ENCODE measurements around the gene NGEF.

Gene NGEF

DNA sequence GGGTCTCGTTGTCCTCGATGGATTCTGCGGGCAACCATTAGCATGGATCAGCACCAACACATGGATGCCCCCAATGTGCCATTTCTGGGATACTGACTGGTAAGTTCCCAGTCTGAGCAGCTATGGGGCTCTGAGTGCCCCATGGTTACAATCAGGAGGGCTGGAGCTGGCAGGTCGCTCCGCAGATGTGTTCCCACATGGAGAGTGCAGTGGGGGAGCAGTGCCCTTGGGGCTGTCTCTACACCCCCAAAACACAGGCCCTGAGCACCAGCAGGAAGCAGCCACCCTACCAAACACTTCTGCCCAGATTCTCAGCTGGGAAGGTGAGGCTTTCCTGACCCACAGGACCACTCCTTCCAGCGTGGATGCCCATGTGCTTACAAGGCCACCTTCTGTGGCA, 8.0 kb downstream of the NGEF start:
- Mint-ChIP-seq H3K4me1 (no peaks in the 10 kb centered on the region), H3K36me3 (no peaks in the 10 kb centered on the region), H3K9me3 (no peaks in the 10 kb centered on the region), H3K27ac (no peak overlapping the region), H3K4me3 (no peak overlapping the region), H3K27me3 (peaks cover 5% of the 10 kb centered on the region)
- DNase-seq (ENCODE audit: low spot score in 2 of 2) (no peak), ATAC-seq (ENCODE audit: low read depth) (no peak)

- no peaks in the 10 kb centered on the region for H3K4me1 Mint-ChIP-seq
- no peak overlapping the region for H3K27ac Mint-ChIP-seq
- H3K27me3 Mint-ChIP-seq = peaks cover 5% of the 10 kb centered on the region
Measured at GRCh38 chr2:233003658-233004555, 9.1 kb downstream of the NGEF start.

DNA sequence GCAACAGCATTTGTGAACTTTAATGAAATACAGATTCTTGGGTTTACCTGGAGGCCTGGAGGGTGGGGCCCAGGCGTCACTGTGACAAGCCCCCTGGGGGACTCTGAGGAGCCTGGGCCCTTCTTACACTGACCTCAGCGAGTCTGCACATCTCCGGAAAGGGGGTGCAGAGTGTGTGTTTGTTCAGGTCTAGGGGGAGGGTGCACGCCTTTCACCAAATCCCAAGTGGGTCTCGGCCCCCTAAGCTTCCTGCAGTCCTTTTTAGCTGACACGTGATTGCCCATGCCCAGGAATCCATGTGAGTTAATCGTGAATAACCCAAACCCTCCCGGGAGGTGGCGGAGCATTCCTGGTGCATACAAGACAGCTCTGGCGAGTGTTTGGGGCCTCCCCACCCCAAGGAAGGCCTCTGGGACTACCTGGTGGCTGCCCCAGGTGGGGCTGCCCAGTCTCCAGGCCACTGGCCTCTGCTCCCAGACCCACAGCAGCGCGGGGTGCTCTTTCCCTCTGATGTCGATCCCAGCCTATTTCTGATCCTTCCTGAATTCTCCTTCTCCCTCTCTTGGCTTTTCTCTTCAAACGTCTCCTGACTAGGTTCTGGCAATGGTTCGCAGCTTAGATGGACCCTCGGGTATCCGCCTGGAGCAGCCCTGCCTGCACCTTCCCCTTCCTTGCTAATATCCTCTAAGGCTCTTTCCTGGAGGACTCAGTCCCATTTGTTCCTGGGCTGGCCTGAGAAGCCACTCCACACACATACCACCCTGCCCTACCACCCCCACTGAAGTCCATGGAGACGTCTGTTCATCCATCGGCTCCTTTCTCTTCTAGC, 10.0 kb downstream of the NGEF start:
- H3K27me3 Mint-ChIP-seq = peaks cover 5% of the 10 kb centered on the region
- H3K4me1 Mint-ChIP-seq = no peaks in the 10 kb centered on the region
- H3K4me3 Mint-ChIP-seq = no peak overlapping the region
- DNase-seq (ENCODE audit: low spot score in 2 of 2) (no peak), ATAC-seq (ENCODE audit: low read depth) (no peak)
- no peaks in the 10 kb centered on the region for H3K9me3 Mint-ChIP-seq
- no peaks in the 10 kb centered on the region for H3K36me3 Mint-ChIP-seq
- no peak overlapping the region for H3K27ac Mint-ChIP-seq

More at GRCh38 chr2:233003658-233004555, 9.1 kb downstream of the NGEF start:
- ATAC-seq (ENCODE audit: low read depth) (no peak), DNase-seq (ENCODE audit: low spot score in 2 of 2) (no peak)
- H3K9me3 Mint-ChIP-seq = no peaks in the 10 kb centered on the region
- no peak overlapping the region for H3K4me3 Mint-ChIP-seq
- no peaks in the 10 kb centered on the region for H3K36me3 Mint-ChIP-seq

- H3K9me3 Mint-ChIP-seq = no peaks in the 10 kb centered on the region
- peaks cover 9% of the 10 kb centered on the region for H3K27me3 Mint-ChIP-seq
- no peak overlapping the region for H3K27ac Mint-ChIP-seq
- ATAC-seq (ENCODE audit: low read depth) = no peak
- no peak overlapping the region for H3K4me3 Mint-ChIP-seq
- no peak for DNase-seq (ENCODE audit: low spot score in 2 of 2)
- H3K4me1 Mint-ChIP-seq = no peaks in the 10 kb centered on the region
- no peaks in the 10 kb centered on the region for H3K36me3 Mint-ChIP-seq
Measured at GRCh38 chr2:233000886-233001750, 11.9 kb downstream of the NGEF start.

- Mint-ChIP-seq H3K4me1 (no peaks in the 10 kb centered on the region), H3K27me3 (peaks cover 7% of the 10 kb centered on the region), H3K27ac (no peak overlapping the region), H3K9me3 (no peaks in the 10 kb centered on the region), H3K36me3 (no peaks in the 10 kb centered on the region), H3K4me3 (no peak overlapping the region)
- no peak for ATAC-seq (ENCODE audit: low read depth)
- no peak for DNase-seq (ENCODE audit: low spot score in 2 of 2)
Measured at GRCh38 chr2:232999354-232999753, 13.7 kb downstream of the NGEF start.

- Mint-ChIP-seq H3K27me3 (peaks cover 7% of the 10 kb centered on the region), H3K27ac (no peak overlapping the region), H3K4me1 (no peaks in the 10 kb centered on the region), H3K4me3 (no peak overlapping the region), H3K36me3 (no peaks in the 10 kb centered on the region), H3K9me3 (no peaks in the 10 kb centered on the region)
- DNase-seq (ENCODE audit: low spot score in 2 of 2) (no peak), ATAC-seq (ENCODE audit: low read depth) (no peak)
Measured at GRCh38 chr2:232998666-232998985, 14.4 kb downstream of the NGEF start.

GRCh38 chr2:232997749-232998665, 15.0 kb downstream of the NGEF start:
- peaks cover 7% of the 10 kb centered on the region for H3K27me3 Mint-ChIP-seq
- no peak for ATAC-seq (ENCODE audit: low read depth)
- no peaks in the 10 kb centered on the region for H3K9me3 Mint-ChIP-seq
- no peak for DNase-seq (ENCODE audit: low spot score in 2 of 2)
- H3K4me1 Mint-ChIP-seq = no peaks in the 10 kb centered on the region
- no peaks in the 10 kb centered on the region for H3K36me3 Mint-ChIP-seq
- no peak overlapping the region for H3K4me3 Mint-ChIP-seq
- H3K27ac Mint-ChIP-seq = no peak overlapping the region

DNA sequence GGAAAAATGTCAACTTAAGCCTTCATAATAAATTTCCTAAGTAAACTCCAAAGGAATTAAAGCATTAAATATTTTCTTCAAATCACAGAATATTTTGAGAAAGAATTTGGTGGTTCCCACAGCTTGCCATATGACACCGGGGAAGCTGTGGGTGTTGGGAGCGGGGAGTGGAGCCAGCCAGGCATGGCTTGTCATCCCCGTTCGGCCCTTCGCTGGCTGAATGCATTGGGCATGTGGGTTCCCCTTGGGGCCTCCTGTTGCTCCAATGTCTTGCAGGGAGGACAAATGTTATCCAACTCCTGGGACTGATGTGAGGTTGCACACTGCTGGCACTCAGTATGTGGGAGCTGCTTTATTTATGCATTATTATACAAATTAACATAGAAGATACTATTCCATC, 18.6 kb downstream of the NGEF start:
- Mint-ChIP-seq H3K27ac (no peak overlapping the region), H3K4me3 (no peak overlapping the region), H3K36me3 (no peaks in the 10 kb centered on the region), H3K4me1 (no peaks in the 10 kb centered on the region), H3K27me3 (peaks cover 6% of the 10 kb centered on the region), H3K9me3 (no peaks in the 10 kb centered on the region)
- ATAC-seq (ENCODE audit: low read depth) (no peak), DNase-seq (ENCODE audit: low spot score in 2 of 2) (no peak)

DNA sequence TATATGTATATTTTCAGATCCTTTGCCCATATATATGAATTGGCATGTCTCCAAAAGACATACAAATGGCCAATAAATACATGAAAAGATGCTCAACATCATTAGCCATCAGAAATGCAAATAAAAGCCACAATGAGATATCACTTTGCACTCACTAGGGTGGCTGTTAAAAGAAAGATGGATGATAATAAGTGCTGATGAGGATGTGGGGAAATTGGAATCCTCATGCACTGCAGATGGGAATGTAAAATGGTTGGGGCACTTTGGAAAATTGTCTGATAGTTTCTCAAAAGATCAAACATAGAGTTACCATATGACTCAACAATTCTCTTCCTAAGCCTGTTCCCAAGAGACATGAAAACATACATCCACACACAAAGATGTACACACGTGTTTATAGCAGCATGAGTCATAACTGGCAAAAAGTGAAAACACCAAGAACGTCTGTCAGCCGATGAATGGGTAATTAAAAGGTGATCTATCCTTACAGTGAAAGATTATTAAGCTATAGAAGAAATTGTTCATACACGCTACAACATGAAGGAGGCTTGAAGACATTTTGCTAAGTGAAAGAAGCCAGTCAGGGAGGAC, 19.7 kb downstream of the NGEF start:
- ATAC-seq (ENCODE audit: low read depth) = no peak

DNA sequence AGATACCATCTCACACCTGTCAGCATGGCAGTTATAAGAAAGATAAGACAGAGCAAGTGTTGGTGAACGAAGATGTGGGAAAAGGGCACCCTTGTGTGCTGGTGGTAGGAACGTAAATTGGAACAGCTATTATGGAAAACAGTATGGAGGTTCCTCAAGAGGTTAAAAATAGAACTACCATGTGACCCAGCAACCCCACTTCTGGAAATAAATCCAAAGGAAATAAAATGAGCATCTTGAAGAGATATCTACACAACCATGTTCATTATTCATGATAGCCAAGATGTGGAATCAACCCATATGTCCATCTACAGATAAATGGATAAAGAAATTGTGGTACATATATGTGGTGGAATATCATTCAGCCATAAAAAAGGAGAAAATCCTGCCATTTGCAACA, 26.9 kb downstream of the NGEF start:
- H3K4me1 Mint-ChIP-seq = peaks cover 3% of the 10 kb centered on the region
- H3K4me3 Mint-ChIP-seq = no peak overlapping the region
- peaks cover 21% of the 10 kb centered on the region for H3K27me3 Mint-ChIP-seq

More for the DNA sequence above, 19.7 kb downstream of the NGEF start:
- Mint-ChIP-seq H3K4me1 (no peaks in the 10 kb centered on the region), H3K4me3 (no peak overlapping the region), H3K27me3 (peaks cover 6% of the 10 kb centered on the region), H3K27ac (no peak overlapping the region), H3K36me3 (no peaks in the 10 kb centered on the region), H3K9me3 (no peaks in the 10 kb centered on the region)
- no peak for DNase-seq (ENCODE audit: low spot score in 2 of 2)

DNA sequence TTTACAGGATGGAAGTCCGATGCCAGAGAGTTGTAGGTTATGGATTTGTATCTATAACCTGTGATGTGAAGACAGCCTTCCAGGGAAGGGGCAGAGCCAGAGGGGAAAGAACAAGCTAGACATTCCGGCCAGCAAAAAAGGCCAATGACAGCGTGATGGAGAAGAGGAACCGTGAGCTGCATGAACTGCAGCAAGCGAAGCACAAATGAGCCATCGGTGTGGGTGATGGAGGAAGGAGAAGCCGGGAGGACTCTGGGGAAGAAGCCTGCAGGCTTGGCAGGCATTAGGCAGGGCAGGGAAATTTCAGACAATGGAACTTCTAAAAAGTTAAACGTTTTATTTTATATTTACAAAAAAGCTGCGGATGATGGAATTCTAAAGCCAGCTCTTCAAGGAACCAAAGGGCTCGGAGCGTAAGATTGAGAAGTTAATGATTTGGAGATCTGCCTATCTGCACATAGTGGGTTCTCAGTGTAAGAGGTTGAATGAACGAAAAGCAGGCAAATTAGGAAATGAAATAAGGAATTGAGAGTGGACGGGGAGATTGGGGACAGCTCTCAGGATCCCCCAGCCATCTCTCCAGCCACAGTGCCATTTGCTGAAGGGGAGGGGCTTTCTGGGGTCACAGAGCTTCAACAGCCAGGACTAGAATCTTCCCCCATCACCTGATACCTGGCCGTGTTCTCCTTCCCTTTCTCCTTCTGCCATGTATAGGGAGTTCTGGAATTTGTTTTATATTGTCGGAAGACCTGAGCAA, 28.4 kb downstream of the NGEF start:
- H3K36me3 Mint-ChIP-seq = peaks cover 6% of the 10 kb centered on the region
- no peak overlapping the region for H3K27ac Mint-ChIP-seq
- H3K27me3 Mint-ChIP-seq = peaks cover 25% of the 10 kb centered on the region
- DNase-seq (ENCODE audit: low spot score in 2 of 2) (no peak), ATAC-seq (ENCODE audit: low read depth) (no peak)
- peaks cover 3% of the 10 kb centered on the region for H3K4me1 Mint-ChIP-seq
- H3K9me3 Mint-ChIP-seq = peaks cover 3% of the 10 kb centered on the region
- no peak overlapping the region for H3K4me3 Mint-ChIP-seq

More for the DNA sequence above, 26.9 kb downstream of the NGEF start:
- Mint-ChIP-seq H3K9me3 (peaks cover 3% of the 10 kb centered on the region), H3K36me3 (peaks cover 6% of the 10 kb centered on the region), H3K27ac (no peak overlapping the region)
- ATAC-seq (ENCODE audit: low read depth) (no peak), DNase-seq (ENCODE audit: low spot score in 2 of 2) (no peak)

DNA sequence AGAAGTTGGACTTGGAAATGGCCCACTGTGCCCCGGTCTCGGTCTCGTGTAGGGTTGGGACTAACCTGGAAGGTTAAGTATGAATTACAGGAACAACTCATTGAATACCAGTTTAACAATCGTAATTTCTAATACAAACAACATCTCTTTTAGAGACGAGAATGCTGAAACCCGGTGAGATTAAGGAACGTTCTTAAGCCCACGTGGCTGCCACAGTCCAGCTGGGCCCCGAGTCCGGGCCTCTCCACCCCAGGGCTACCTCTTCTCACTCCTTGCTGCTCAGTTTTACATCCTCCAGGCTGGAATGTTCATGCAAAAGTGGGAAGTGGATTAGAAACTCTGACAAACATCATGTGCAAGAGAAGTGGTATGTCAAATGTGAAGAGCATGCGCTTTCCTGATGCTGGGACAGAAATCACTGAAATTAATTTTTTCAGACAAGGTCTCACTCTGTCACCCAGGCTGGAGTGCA, 29.4 kb downstream of the NGEF start:
- DNase-seq (ENCODE audit: low spot score in 2 of 2) (no peak), ATAC-seq (ENCODE audit: low read depth) (no peak)
- Mint-ChIP-seq H3K27me3 (peaks cover 25% of the 10 kb centered on the region), H3K9me3 (peaks cover 3% of the 10 kb centered on the region), H3K36me3 (peaks cover 6% of the 10 kb centered on the region), H3K4me3 (no peak overlapping the region), H3K4me1 (peaks cover 3% of the 10 kb centered on the region), H3K27ac (no peak overlapping the region)
